K562 (cell line): Measurements from ENCODE around the gene POU2AF2. TPM values are rescaled to one million over a fixed set of nuclear protein-coding genes. Genes with fewer than 3 reads are reported as not detected.

ENCODE experiments used
- BMI1 ChIP-seq: fragments of 150-350 bp; IDR thresholded peaks from 2 replicates; pipeline ENCODE4 v1.6.1; 2014; ENCODE audit warnings: low read length
- CEBPB ChIP-seq: fragments of 450-650 bp; IDR thresholded peaks from 2 replicates; pipeline ENCODE4 v1.6.1; 2016; ENCODE audit warnings: missing genetic modification characterization, missing compliant biosample characterization
- CLOCK ChIP-seq: fragments of 250-450 bp; sonication (Bioruptor Pico); IDR thresholded peaks from 2 replicates; pipeline ENCODE4 v1.4.0; 2020; ENCODE audit warnings: mild to moderate bottlenecking, moderate library complexity, borderline replicate concordance
- ETS1 ChIP-seq: conservative IDR thresholded peaks from 2 replicates; pipeline ENCODE4 v1.6.1; 2011; ENCODE audit warnings: low read depth, mild to moderate bottlenecking, low read length; ENCODE audit not compliant: control insufficient read depth
- HNRNPH1 ChIP-seq: fragments of 200-400 bp; formaldehyde crosslinking; optimal IDR thresholded peaks from 2 replicates; pipeline ENCODE3; 2017; ENCODE audit warnings: low read depth, mild to moderate bottlenecking, low read length, moderate library complexity
- HSF4 ChIP-seq: fragments of 250-450 bp; sonication (Bioruptor Pico); IDR thresholded peaks from 2 replicates; pipeline ENCODE4 v2.1.2; 2022; ENCODE audit warnings: mild to moderate bottlenecking, moderate library complexity, borderline replicate concordance
- JUNB ChIP-seq: fragments of 450-650 bp; formaldehyde crosslinking; conservative IDR thresholded peaks from 2 replicates; pipeline ENCODE4 v1.4.0; 2020; ENCODE audit warnings: mild to moderate bottlenecking
- NFATC3 ChIP-seq: fragments of 450-650 bp; IDR thresholded peaks from 2 replicates; pipeline ENCODE4 v1.6.1; 2017; ENCODE audit warnings: mild to moderate bottlenecking
- NFE2 ChIP-seq: IDR thresholded peaks from 2 replicates; pipeline ENCODE4 v1.6.1; 2014; ENCODE audit warnings: antibody characterized with exemption, low read depth
- ZNF512 ChIP-seq: IDR thresholded peaks from 2 replicates; pipeline ENCODE4 v1.6.1; 2016; ENCODE audit warnings: missing genetic modification characterization, missing compliant biosample characterization
- ZZZ3 ChIP-seq: fragments of 450-650 bp; IDR thresholded peaks from 2 replicates; pipeline ENCODE4 v1.6.1; 2016; ENCODE audit warnings: antibody characterized with exemption, mild to moderate bottlenecking, moderate library complexity
- polyA plus RNA-seq, 8 experiments: library from polyadenylated mRNA; depleted of rRNA in 4 of 8; stranded (reverse) in 5 of 8; unstranded in 3 of 8; fragments of >200 nt; fragmentation: Nextera tagmentation in 2 of 8; fragmentation: Illumina TruSeq in 1 of 8; extraction: Ambion mirVana in 2 of 8; extraction: Trizol in 1 of 8; gene quantifications; 2 replicates each; pipeline versions ENCODE4 v1.2.1 to v1.2.3, GENCODE V29; 2011 to 2014; ENCODE audit warnings: inconsistent platforms in 1 of 8, missing spikeins in 1 of 8
- total RNA-seq, 7 experiments: library from RNA; depleted of rRNA in 6 of 7; stranded (reverse); fragments of >200 nt in 6 of 7; fragmentation: Illumina TruSeq in 2 of 7; extraction: Trizol in 2 of 7; gene quantifications; 2 replicates each; pipeline versions ENCODE4 v1.2.1 to v1.2.3, GENCODE V29; 2011 to 2021; ENCODE audit warnings: low replicate concordance in 1 of 7
- TF ChIP-seq, protein P1 (sequence below): sonication (generic); formaldehyde crosslinking; IDR thresholded peaks from 2 replicates; pipeline ENCODE4 v1.8.1; 2023; ENCODE audit warnings: mild to moderate bottlenecking, missing genetic modification reagents
- TF ChIP-seq, protein P2 (sequence below): fragments of 200-400 bp; formaldehyde crosslinking; IDR thresholded peaks from 2 replicates; pipeline ENCODE4 v1.6.1; 2017; ENCODE audit warnings: mild to moderate bottlenecking, low read depth, low read length, moderate library complexity

POU2AF2 gene
- total and polyA plus RNA-seq, 9 of the 15 experiments (the other 6 are each of a cell fraction or from before 2014, with no cell fraction given), result not detected

GRCh38 chr11:111331711-111332479 is 86.4 kb downstream of the POU2AF2 start (continued):
- TF ChIP-seq CLOCK (CRISPR knock-in tag) (no peak), JUNB (no peak), BMI1 (no peak), CEBPB (tag) (no peak), NFATC3 (no peak), HNRNPH1 (no peak), HSF4 (CRISPR knock-in tag) (no peak), ETS1 (no peak), ZZZ3 (no peak), NFE2 (no peak), ZNF512 (tag) (no peak)
- TF ChIP-seq, protein P1, sequence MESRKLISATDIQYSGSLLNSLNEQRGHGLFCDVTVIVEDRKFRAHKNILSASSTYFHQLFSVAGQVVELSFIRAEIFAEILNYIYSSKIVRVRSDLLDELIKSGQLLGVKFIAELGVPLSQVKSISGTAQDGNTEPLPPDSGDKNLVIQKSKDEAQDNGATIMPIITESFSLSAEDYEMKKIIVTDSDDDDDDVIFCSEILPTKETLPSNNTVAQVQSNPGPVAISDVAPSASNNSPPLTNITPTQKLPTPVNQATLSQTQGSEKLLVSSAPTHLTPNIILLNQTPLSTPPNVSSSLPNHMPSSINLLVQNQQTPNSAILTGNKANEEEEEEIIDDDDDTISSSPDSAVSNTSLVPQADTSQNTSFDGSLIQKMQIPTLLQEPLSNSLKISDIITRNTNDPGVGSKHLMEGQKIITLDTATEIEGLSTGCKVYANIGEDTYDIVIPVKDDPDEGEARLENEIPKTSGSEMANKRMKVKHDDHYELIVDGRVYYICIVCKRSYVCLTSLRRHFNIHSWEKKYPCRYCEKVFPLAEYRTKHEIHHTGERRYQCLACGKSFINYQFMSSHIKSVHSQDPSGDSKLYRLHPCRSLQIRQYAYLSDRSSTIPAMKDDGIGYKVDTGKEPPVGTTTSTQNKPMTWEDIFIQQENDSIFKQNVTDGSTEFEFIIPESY (CRISPR knock-in tag), result no peak
- TF ChIP-seq, protein P2, sequence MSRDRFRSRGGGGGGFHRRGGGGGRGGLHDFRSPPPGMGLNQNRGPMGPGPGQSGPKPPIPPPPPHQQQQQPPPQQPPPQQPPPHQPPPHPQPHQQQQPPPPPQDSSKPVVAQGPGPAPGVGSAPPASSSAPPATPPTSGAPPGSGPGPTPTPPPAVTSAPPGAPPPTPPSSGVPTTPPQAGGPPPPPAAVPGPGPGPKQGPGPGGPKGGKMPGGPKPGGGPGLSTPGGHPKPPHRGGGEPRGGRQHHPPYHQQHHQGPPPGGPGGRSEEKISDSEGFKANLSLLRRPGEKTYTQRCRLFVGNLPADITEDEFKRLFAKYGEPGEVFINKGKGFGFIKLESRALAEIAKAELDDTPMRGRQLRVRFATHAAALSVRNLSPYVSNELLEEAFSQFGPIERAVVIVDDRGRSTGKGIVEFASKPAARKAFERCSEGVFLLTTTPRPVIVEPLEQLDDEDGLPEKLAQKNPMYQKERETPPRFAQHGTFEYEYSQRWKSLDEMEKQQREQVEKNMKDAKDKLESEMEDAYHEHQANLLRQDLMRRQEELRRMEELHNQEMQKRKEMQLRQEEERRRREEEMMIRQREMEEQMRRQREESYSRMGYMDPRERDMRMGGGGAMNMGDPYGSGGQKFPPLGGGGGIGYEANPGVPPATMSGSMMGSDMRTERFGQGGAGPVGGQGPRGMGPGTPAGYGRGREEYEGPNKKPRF, result no peak
